NCI-H1092 treated with DMSO at 0.1 percent for 48 hours (cell line): ENCODE measurements around the gene JPH4.

Experiments used
- DNase-seq: peaks from one replicate; lab custom pipeline; 2025; lab: John Stamatoyannopoulos, UW

JPH4 gene

GRCh38 chr14:23579311-23579630 lies 681 bp upstream of the JPH4 start:
- no peak for DNase-seq

GRCh38 chr14:23577710-23578392 lies 739 bp downstream of the JPH4 start:
- no peak for DNase-seq

- DNase-seq, result peak; percentile 11
These were observed 1.4 kb downstream of the JPH4 start for GRCh38 chr14:23577004-23577681.

- no peak for DNase-seq
These were observed 5.1 kb downstream of the JPH4 start for GRCh38 chr14:23573384-23574015.

GRCh38 chr14:23572836-23573235 lies 5.8 kb downstream of the JPH4 start:
- no peak for DNase-seq

- no peak for DNase-seq
These were observed 6.1 kb downstream of the JPH4 start for GRCh38 chr14:23572524-23572828.

- DNase-seq, result no peak
These were observed 6.7 kb downstream of the JPH4 start for GRCh38 chr14:23571701-23572523.

- no peak for DNase-seq
These were observed 7.6 kb downstream of the JPH4 start for GRCh38 chr14:23570806-23571483.

GRCh38 chr14:23569443-23570151 lies 9.0 kb downstream of the JPH4 start:
- peak; percentile 11 for DNase-seq

- DNase-seq, result no peak
These were observed 9.8 kb downstream of the JPH4 start for GRCh38 chr14:23568600-23569331.

GRCh38 chr14:23568021-23568599 lies 10.5 kb downstream of the JPH4 start:
- no peak for DNase-seq

- DNase-seq, result peak; percentile 93
These were observed 11.2 kb downstream of the JPH4 start, which contains the start of gene AP1G2 for GRCh38 chr14:23567186-23568020. TSS of gene AP1G2 (minus strand) at chr14:23567791. CDS start at chr14:23567314, 477 bp downstream.

- peak; percentile 28 for DNase-seq
These were observed 11.8 kb downstream of the JPH4 start for GRCh38 chr14:23566778-23567185.

GRCh38 chr14:23566112-23566777 lies 12.3 kb downstream of the JPH4 start:
- no peak for DNase-seq

GRCh38 chr14:23565626-23566025 lies 13.0 kb downstream of the JPH4 start:
- DNase-seq, result no peak

GRCh38 chr14:23564876-23565275 lies 13.7 kb downstream of the JPH4 start:
- DNase-seq, result no peak

GRCh38 chr14:23564181-23564812 lies 14.3 kb downstream of the JPH4 start:
- no peak for DNase-seq

- DNase-seq, result no peak
These were observed 15.0 kb downstream of the JPH4 start for GRCh38 chr14:23563473-23564180.
